GM19035 (cell line): ENCODE results near the gene MRPS2.

Experiments
- ATAC-seq: cut with Tn5 transposase; IDR thresholded peaks from one replicate; pipeline ENCODE4 v1.9.1; 2021; ENCODE audit not compliant: unreplicated experiment

The MRPS2 gene

GRCh38 chr9:135480071-135480939 is 20.2 kb upstream of the MRPS2 start:
- ATAC-seq: no peak

GRCh38 chr9:135480940-135481310 is 19.6 kb upstream of the MRPS2 start:
- ATAC-seq: no peak

GRCh38 chr9:135482015-135482754 is 18.3 kb upstream of the MRPS2 start:
- no peak for ATAC-seq

- ATAC-seq: no peak
These were observed 15.8 kb upstream of the MRPS2 start for GRCh38 chr9:135484460-135485277.

GRCh38 chr9:135485385-135485784 is 15.1 kb upstream of the MRPS2 start:
- no peak for ATAC-seq

GRCh38 chr9:135485832-135486231 is 14.7 kb upstream of the MRPS2 start:
- no peak for ATAC-seq

GRCh38 chr9:135486267-135487065 is 14.0 kb upstream of the MRPS2 start:
- no peak for ATAC-seq

GRCh38 chr9:135487281-135488012 is 13.0 kb upstream of the MRPS2 start:
- ATAC-seq: no peak

GRCh38 chr9:135488013-135488330 is 12.5 kb upstream of the MRPS2 start:
- no peak for ATAC-seq

GRCh38 chr9:135488527-135488926 is 12.0 kb upstream of the MRPS2 start:
- ATAC-seq: no peak

- no peak for ATAC-seq
These were observed 11.1 kb upstream of the MRPS2 start for GRCh38 chr9:135489188-135489906.

- ATAC-seq: no peak
These were observed 10.2 kb upstream of the MRPS2 start for GRCh38 chr9:135490166-135490870.

- ATAC-seq: no peak
These were observed 9.5 kb upstream of the MRPS2 start for GRCh38 chr9:135490980-135491464.

GRCh38 chr9:135491764-135492163 is 8.7 kb upstream of the MRPS2 start:
- no peak for ATAC-seq

GRCh38 chr9:135492886-135493669 is 7.4 kb upstream of the MRPS2 start:
- no peak for ATAC-seq

- ATAC-seq: no peak
These were observed 5.5 kb upstream of the MRPS2 start for GRCh38 chr9:135494791-135495559.
